IPS-18a (cell line): Measurements from ENCODE around the gene GALNS.

Experiments
- H3K27ac ChIP-seq: one replicate; pipeline ENCODE4 v1.5.1; 2013; ENCODE audit warnings: low read length
- H3K27me3 ChIP-seq: one replicate; pipeline ENCODE4 v1.6.1; 2013; ENCODE audit warnings: mild to moderate bottlenecking, low read length; ENCODE audit not compliant: control insufficient read depth, insufficient read depth
- H3K36me3 ChIP-seq: one replicate; pipeline ENCODE4 v1.6.1; 2013; ENCODE audit warnings: low read depth, low read length; ENCODE audit not compliant: control insufficient read depth
- H3K4me1 ChIP-seq: one replicate; pipeline ENCODE4 v1.6.1; 2013; ENCODE audit warnings: low read depth, low read length; ENCODE audit not compliant: control insufficient read depth
- H3K4me3 ChIP-seq: one replicate; pipeline ENCODE4 v1.5.1; 2013; ENCODE audit warnings: low read length
- H3K9ac ChIP-seq: one replicate; pipeline ENCODE4 v1.6.1; 2013; ENCODE audit warnings: mild to moderate bottlenecking, low read length, moderate library complexity
- H3K9me3 ChIP-seq: one replicate; pipeline ENCODE4 v1.6.1; 2013; ENCODE audit warnings: low read depth, low read length; ENCODE audit not compliant: control insufficient read depth

Gene GALNS

DNA sequence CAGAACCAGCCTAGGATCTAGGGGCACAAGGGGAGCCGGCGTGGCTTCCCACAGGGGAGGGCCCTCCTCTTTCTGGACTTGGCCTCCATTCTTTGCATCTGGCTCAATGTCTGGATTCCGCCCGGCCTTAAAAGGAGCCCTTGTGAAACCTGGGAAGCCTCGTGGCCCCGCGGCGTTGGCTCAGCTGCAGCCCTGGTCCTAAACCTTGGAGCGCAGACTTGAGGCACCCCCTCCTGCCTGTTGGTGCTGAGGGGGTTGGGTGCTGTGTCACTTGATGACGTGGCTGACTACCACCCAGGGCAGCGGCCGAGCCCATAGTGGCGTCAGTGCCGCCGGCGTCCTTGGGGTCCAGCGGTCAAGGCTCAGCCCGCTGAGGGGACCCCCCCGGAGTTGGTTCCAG, 4.6 kb upstream of the GALNS start:
- H3K9ac ChIP-seq: no peak overlapping the region
- H3K27ac ChIP-seq: no peak overlapping the region
- peaks cover 24% of the 10 kb centered on the region for H3K36me3 ChIP-seq
- H3K4me1 ChIP-seq: peaks cover 3% of the 10 kb centered on the region
- H3K27me3 ChIP-seq: no peaks in the 10 kb centered on the region
- no peaks in the 10 kb centered on the region for H3K9me3 ChIP-seq
- no peak overlapping the region for H3K4me3 ChIP-seq

DNA sequence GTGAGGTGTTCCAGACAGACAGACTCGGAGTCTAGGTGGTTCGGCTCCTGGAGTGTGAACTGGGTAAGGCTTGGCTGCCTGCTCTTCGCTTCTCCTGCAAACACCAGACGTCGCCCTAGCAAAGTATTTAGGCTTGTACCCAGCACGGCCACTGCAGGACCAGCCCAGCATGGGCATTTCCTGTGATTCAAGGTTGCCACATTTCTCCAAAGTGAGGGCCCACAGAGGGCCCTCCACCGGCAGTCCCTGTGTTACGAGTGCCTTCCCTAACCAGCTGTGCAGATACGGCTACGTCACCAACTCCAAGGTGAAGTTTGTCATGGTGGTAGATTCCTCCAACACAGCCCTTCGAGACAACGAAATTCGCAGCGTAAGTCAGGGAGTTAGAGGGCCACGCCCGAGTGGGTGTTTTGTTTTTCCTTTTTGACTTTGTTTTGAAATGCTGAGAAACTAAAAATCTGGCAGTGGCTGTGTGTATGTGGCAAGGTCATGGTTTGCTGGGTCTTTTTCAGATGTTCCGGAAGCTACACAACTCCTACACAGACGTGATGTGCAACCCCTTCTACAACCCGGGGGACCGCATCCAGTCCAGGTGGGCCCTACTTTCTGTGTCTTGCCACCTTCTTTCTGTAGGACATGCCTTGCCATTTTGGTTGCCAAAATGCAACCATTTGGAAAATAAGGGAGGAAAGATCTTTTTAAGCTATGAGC, 2.8 kb upstream of the GALNS start:
- no peak overlapping the region for H3K27ac ChIP-seq
- H3K4me3 ChIP-seq: no peak overlapping the region
- H3K4me1 ChIP-seq: peaks cover 8% of the 10 kb centered on the region
- no peak overlapping the region for H3K9ac ChIP-seq
- no peaks in the 10 kb centered on the region for H3K9me3 ChIP-seq
- H3K27me3 ChIP-seq: no peaks in the 10 kb centered on the region
- peaks cover 24% of the 10 kb centered on the region for H3K36me3 ChIP-seq

DNA sequence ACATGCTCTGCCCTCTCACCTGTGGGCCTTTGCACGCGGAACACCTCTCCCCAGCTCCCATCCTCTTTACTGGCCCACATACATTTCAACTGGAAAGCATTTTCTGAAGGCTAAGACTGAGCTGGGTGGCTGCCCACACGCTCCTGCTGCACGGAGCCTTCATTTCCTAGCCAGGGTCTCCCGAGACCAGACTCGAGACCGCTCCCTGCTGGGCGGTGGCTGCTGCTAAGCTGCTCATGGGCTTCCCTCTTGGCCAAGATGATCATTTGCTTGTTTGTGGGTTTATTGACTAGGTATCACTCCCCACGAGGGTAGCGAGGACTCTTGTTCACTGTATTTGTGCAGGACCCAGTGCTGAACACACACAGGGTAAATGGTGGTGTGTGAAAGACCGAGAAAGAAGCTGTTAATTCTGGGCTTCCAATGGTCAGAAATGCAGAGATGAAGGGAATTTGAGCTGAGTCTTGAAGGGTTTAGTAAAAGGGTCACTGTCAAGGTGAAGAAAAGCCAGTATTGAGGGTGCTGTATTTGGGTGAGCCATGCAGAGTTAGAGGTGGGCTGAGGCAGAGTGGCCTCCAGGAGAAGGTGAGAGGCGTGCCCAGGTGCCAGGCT, 1.1 kb upstream of the GALNS start:
- H3K27me3 ChIP-seq: no peaks in the 10 kb centered on the region
- H3K4me1 ChIP-seq: peaks cover 8% of the 10 kb centered on the region
- H3K9me3 ChIP-seq: no peaks in the 10 kb centered on the region
- peaks cover 24% of the 10 kb centered on the region for H3K36me3 ChIP-seq
- peak overlapping the region; percentile 84 for H3K4me3 ChIP-seq
- H3K9ac ChIP-seq: peak overlapping the region; percentile 63
- H3K27ac ChIP-seq: no peak overlapping the region

DNA sequence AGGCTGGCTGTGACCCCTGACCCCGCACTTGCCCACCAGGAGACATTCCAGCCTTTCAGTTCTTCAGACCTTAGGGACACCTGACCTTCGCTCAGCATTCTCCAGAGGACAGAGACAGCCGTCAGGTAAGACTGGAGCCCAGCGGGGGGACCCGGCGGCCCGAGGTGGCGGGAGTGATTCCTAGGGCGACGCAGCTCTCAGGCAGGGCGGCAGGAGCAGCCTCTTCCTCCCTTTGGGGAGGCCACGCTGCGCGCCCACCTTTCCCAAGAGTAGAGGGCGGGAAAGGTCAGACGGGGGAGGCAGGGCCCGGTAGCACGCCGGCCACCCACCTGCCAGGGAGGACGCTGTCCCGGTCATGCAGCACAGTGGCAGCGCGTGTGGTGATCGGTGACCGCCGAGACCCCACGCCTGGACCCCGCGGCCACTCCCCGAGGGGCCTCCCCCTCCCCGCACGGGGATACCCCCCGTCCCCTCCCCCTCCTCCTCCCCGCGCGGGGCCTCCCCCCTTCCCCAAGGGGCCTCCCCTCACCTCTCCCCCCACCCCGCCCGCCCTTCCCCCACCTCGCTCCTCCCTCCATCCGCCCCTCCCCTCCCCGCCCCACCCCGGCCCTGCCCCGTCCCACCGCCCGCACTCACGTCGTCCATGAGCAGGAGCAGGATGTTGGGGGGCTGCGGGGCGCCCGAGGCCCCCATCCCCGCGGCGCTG, 472 bp downstream of the GALNS start:
- Histone ChIP-seq H3K4me3 (peak overlapping the region; percentile 84), H3K4me1 (peaks cover 8% of the 10 kb centered on the region), H3K9me3 (no peaks in the 10 kb centered on the region), H3K27ac (no peak overlapping the region), H3K27me3 (no peaks in the 10 kb centered on the region), H3K9ac (peak overlapping the region; percentile 42), H3K36me3 (peaks cover 19% of the 10 kb centered on the region)

DNA sequence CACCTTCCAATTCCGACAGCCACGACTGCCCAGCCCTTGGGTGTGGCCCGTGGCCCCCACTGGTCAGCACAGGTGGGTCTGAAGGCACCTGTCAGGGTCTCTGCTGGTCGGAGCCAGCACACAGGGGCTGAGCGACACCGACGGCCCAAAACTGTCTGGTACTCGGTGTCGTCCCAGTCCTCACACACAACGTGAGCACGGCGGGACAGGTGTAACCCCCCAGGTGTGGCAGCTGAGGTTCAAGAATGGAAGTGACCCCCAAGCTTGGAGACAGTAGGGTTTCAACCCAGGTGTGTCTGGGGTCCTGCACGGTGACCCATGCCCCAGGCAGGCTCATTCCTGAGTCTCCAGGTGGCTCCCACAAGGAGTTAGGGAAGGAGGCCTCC, 1.0 kb downstream of the GALNS start:
- Histone ChIP-seq H3K9ac (peak overlapping the region; percentile 42), H3K4me1 (peaks cover 8% of the 10 kb centered on the region), H3K27me3 (no peaks in the 10 kb centered on the region), H3K36me3 (peaks cover 19% of the 10 kb centered on the region), H3K27ac (no peak overlapping the region), H3K4me3 (peak overlapping the region; percentile 49), H3K9me3 (no peaks in the 10 kb centered on the region)

DNA sequence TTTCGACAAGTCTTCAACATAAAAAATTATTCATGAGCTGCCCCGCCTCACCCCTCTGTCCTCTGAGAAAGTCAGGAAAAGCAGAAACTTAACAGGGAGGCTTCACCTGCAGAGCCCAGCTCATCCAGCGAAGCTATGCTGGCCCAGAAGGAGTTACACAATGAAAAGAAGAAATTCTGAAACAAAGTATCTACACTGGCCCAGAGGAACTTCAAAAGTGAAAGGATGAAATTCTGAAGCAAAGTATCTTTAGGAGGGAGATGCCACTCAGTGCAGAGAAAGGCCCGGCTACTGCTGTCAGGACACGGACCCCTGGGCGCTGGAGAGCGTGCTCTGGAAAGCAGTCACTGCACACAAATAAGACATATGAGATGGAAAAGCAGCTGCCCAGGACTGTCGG, 1.6 kb downstream of the GALNS start:
- Histone ChIP-seq H3K9me3 (no peaks in the 10 kb centered on the region), H3K4me1 (peaks cover 8% of the 10 kb centered on the region), H3K27ac (no peak overlapping the region), H3K36me3 (peaks cover 14% of the 10 kb centered on the region), H3K9ac (no peak overlapping the region), H3K4me3 (no peak overlapping the region), H3K27me3 (no peaks in the 10 kb centered on the region)

DNA sequence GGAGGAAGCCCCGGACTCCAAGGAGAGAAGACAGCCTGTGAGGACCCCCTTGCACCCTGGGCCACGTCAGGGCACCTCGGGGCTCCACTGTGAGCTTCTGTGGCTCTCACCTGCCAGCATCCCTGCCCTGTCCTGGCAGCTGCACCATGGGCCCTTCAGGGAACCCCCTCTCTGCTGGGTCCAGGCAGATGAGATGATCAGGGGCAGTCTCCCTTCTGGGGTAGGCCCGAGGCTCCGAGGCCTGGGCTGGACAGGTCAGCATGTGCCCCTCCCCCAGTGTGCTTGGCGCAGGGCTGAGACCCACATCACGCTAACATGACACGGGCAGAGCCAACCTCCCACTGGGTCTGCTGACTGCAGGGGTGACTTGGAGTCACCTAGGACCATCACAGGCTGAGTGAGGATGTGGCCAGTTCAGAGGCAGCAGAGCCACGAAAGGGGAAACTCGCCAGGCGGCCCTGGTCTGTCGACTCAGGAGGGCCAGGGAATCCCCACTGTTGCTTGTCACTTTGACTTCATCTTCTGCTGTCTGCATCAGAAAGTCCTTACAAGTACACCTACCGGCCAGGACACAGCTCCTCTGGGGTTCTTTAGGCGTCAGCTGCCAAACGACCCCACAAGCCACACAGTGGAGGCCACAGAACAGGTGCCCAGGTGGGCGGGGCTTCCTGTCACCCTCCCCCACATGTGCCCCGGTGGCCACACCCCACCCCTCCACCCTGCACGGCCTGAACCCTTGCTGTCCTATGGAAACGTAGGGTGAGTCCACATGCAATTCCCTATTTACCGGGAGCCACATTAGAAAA, 2.2 kb downstream of the GALNS start:
- Histone ChIP-seq H3K36me3 (peaks cover 7% of the 10 kb centered on the region), H3K9ac (no peak overlapping the region), H3K27me3 (no peaks in the 10 kb centered on the region), H3K27ac (no peak overlapping the region), H3K9me3 (no peaks in the 10 kb centered on the region), H3K4me1 (peaks cover 8% of the 10 kb centered on the region), H3K4me3 (no peak overlapping the region)

DNA sequence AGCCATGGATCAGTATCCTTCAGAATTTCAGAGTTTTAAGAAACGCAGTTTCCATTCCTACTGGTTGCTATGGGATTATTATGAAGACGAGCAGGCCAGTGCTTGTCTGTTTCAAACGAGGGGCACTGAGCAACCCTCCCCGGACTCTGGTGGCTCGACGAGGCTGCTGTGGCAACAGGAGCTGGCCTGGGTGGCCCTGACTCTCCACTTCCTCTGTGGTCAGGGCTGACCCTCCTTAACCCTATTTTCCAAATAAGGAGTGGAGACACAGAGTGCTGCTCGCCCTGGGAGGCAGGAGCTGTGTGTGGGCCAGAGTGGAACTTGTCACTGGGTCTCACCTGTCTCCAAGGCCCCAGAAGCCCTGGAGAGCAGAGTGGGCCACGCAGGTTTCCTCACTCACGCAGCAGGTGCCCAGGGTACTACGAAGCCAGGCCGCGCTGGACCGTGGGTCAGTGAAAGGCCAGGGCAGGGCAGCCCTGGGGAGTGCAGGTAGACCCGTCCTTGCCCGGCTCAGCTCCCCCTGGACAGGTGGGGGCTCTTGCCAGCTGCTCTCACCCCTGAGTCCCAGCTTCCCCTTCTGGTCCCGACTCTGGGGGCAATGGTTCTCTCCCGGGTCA, 3.3 kb downstream of the GALNS start:
- Histone ChIP-seq H3K9ac (no peak overlapping the region), H3K27me3 (no peaks in the 10 kb centered on the region), H3K36me3 (no peaks in the 10 kb centered on the region), H3K4me3 (no peak overlapping the region), H3K4me1 (peaks cover 8% of the 10 kb centered on the region), H3K9me3 (no peaks in the 10 kb centered on the region), H3K27ac (no peak overlapping the region)

DNA sequence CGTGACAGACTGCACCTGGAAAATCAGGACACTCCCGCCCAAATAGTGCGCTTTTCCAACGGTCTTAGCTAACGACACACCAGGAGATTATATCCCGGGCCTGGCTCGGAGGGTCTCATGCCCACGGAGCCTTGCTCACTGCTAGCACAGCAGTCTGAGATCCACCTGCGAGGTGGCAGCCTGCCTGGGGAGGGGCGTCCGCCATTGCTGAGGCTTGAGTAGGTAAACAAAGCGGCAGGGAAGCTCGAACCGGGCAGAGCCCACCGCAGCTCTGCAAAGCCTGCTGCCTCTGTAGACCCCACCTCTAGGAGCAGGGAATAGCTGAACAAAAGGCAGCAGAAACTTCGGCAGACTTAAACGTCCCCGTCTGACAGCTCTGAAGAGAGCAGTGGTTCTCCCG, 5.1 kb downstream of the GALNS start:
- Histone ChIP-seq H3K9ac (no peak overlapping the region), H3K27me3 (no peaks in the 10 kb centered on the region), H3K4me1 (peaks cover 5% of the 10 kb centered on the region), H3K9me3 (no peaks in the 10 kb centered on the region), H3K27ac (no peak overlapping the region), H3K36me3 (no peaks in the 10 kb centered on the region), H3K4me3 (no peak overlapping the region)

DNA sequence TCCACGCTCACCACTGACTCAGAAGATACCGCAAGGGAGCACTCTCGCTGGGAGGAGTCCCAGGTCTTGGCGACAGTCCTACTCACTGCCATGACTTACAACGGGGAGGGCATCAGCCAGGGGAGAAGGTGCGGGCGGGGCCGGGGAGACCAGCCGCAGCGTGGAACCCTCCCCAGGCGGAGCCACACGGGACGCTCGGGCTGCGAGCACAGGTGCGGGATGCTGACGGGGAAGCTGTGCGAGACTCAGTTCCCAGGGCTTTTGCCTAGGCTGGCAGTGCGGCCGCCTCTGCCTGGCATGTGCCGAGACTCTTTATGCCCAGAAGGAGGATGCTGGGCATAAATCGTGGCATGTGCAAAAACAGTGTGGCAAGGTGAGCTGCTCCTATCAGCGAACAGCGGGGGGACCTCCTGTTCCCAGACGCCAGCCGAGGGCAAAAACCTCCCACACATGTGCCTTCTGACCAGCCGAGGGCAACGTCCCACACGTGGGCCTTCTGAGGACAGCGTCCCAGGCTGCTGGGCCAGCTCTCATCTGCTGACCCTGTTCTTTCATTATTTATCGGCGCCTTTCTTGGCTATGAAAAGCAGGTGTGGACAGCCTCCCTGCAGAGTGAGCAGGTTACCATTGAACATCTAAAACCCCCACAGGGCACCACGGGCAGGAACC, 6.1 kb downstream of the GALNS start:
- Histone ChIP-seq H3K4me1 (peaks cover 1% of the 10 kb centered on the region), H3K9me3 (no peaks in the 10 kb centered on the region), H3K4me3 (no peak overlapping the region), H3K27ac (no peak overlapping the region), H3K27me3 (no peaks in the 10 kb centered on the region), H3K36me3 (no peaks in the 10 kb centered on the region), H3K9ac (no peak overlapping the region)

DNA sequence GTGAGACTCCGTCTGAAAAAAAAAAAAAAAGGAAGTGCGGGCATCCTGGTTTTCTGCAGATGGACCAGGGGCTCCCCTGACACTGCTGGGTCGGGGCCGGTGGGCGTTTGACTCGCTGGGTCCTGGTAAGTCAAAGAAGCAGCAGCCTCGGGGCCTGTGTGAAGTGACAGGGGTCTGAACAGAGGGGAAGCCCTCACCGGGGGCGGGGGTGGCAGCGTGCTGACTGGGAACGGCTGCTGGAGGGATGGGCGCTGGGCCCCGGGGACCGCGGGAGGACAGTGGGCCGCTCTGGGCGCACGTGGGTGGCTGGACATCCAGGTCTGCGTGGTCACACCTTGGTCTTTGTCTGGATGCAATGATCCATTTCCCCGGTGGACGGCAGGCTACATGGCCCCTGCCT, 8.2 kb downstream of the GALNS start:
- Histone ChIP-seq H3K36me3 (no peaks in the 10 kb centered on the region), H3K27me3 (no peaks in the 10 kb centered on the region), H3K4me3 (no peak overlapping the region), H3K4me1 (no peaks in the 10 kb centered on the region), H3K9me3 (no peaks in the 10 kb centered on the region), H3K9ac (no peak overlapping the region), H3K27ac (no peak overlapping the region)
